IgD-negative memory B cell (primary cell): ENCODE measurements around the gene BUD23. TPM values are rescaled to one million over a fixed set of nuclear protein-coding genes. Genes with fewer than 3 reads are reported as not detected.
A peak's percentile ranks its signal among the peaks of the same experiment; 100 is the strongest.
"Not testable (repeated sequence)": the region's sequence is repeated elsewhere in the genome, so short reads cannot be mapped to it uniquely, and the experiment has no call there.

Experiments used
- H3K27ac Mint-ChIP-seq, 3 donors: one replicate each; pipeline ENCODE4 v1.8.0; 2020 to 2022; ENCODE audit warnings: mild to moderate bottlenecking in 3 of 3, mixed read lengths in 3 of 3, moderate library complexity in 1 of 3
- H3K27me3 Mint-ChIP-seq: one replicate; pipeline ENCODE4 v1.8.0; 2021; ENCODE audit warnings: mixed read lengths
- H3K36me3 Mint-ChIP-seq: one replicate; pipeline ENCODE4 v1.8.0; 2020; ENCODE audit warnings: mild to moderate bottlenecking, mixed read lengths
- H3K4me1 Mint-ChIP-seq, 3 donors: one replicate each; pipeline ENCODE4 v1.8.0; 2020 to 2022; ENCODE audit warnings: mixed read lengths in 3 of 3, mild to moderate bottlenecking in 1 of 3
- H3K4me3 Mint-ChIP-seq, 4 donors: one replicate each; pipeline ENCODE4 v1.8.0; 2020 to 2022; ENCODE audit warnings: mild to moderate bottlenecking in 4 of 4, mixed read lengths in 4 of 4, moderate library complexity in 3 of 4
- H3K9me3 Mint-ChIP-seq, 3 donors: one replicate each; pipeline ENCODE4 v1.8.0; 2020 to 2021; ENCODE audit warnings: mixed read lengths in 3 of 3, mild to moderate bottlenecking in 1 of 3
- polyA plus RNA-seq: library from polyadenylated mRNA; unstranded; fragments of 300-500 nt; fragmentation: Illumina TruSeq; gene quantifications from one replicate; pipeline ENCODE4 v1.2.3, GENCODE V29; 2021

The BUD23 gene
- polyA plus RNA-seq, 1 donor from 2014 or later = 137 TPM

- Mint-ChIP-seq H3K27ac (peak overlapping the region in 1 of 3 donors; percentile 23), H3K9me3 (no peaks in the 10 kb centered on the region), H3K4me3 (no peak overlapping the region), H3K27me3 (peaks cover 5% of the 10 kb centered on the region), H3K36me3 (peaks cover 6% of the 10 kb centered on the region), H3K4me1 (peaks cover 0 to 4% (median 2%) of the 10 kb centered on the region in 3 donors)
These were observed 18.1 kb downstream of the BUD23 start for GRCh38 chr7:73701357-73701995.

DNA sequence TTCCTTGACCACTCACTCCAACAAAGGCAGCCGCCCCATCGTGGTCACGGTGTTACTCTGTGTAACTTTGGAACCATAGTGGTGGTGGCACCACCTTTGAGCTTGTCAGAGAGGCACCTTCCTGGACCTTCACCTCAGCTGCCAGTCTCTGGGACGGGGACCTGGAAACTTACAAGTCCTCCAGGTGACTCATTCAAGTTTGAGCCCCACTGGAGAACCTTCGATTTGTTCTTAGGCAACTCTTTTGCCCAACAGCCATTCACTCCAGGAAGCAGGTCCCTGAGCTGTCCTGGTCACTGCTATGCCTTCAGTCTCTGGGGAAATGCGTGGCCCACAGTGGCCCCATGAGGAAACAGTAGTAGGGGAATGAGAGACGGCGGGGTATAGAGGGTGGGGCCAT is 18.8 kb downstream of the BUD23 start:
- Mint-ChIP-seq H3K4me1 (peaks cover 0 to 10% (median 2%) of the 10 kb centered on the region in 3 donors), H3K9me3 (no peaks in the 10 kb centered on the region), H3K27me3 (peaks cover 5% of the 10 kb centered on the region), H3K36me3 (peaks cover 6% of the 10 kb centered on the region), H3K4me3 (peak overlapping the region in 1 of 4 donors; percentile 1), H3K27ac (peak overlapping the region in 2 of 3 donors; percentile 23 to 48)

- peaks cover 5% of the 10 kb centered on the region for H3K27me3 Mint-ChIP-seq
- no peak overlapping the region for H3K4me3 Mint-ChIP-seq
- H3K9me3 Mint-ChIP-seq = no peaks in the 10 kb centered on the region
- peak overlapping the region in 1 of 3 donors; percentile 48 for H3K27ac Mint-ChIP-seq
- H3K36me3 Mint-ChIP-seq = peaks cover 4% of the 10 kb centered on the region
- peaks cover 0 to 10% (median 2%) of the 10 kb centered on the region in 3 donors for H3K4me1 Mint-ChIP-seq
These were observed 19.3 kb downstream of the BUD23 start for GRCh38 chr7:73702665-73703064.

GRCh38 chr7:73703225-73703624 is 19.8 kb downstream of the BUD23 start:
- peaks cover 4% of the 10 kb centered on the region for H3K36me3 Mint-ChIP-seq
- H3K27me3 Mint-ChIP-seq = peaks cover 5% of the 10 kb centered on the region
- peak overlapping the region in 1 of 4 donors; percentile 55 for H3K4me3 Mint-ChIP-seq
- H3K9me3 Mint-ChIP-seq = no peaks in the 10 kb centered on the region
- H3K4me1 Mint-ChIP-seq = peaks cover 0 to 10% (median 2%) of the 10 kb centered on the region in 3 donors
- H3K27ac Mint-ChIP-seq = no peak overlapping the region

GRCh38 chr7:73703757-73704639 is 20.6 kb downstream of the BUD23 start:
- H3K27me3 Mint-ChIP-seq = peaks cover 5% of the 10 kb centered on the region
- H3K36me3 Mint-ChIP-seq = peaks cover 4% of the 10 kb centered on the region
- peaks cover 0 to 10% (median 3%) of the 10 kb centered on the region in 3 donors for H3K4me1 Mint-ChIP-seq
- peak overlapping the region in 3 of 4 donors; percentile 16 to 75 (median 60) for H3K4me3 Mint-ChIP-seq
- no peaks in the 10 kb centered on the region for H3K9me3 Mint-ChIP-seq
- no peak overlapping the region for H3K27ac Mint-ChIP-seq

- Mint-ChIP-seq H3K27me3 (peaks cover 5% of the 10 kb centered on the region), H3K4me3 (peak overlapping the region in 1 of 4 donors; percentile 75), H3K4me1 (peaks cover 0 to 10% (median 3%) of the 10 kb centered on the region in 3 donors), H3K36me3 (peaks cover 2% of the 10 kb centered on the region), H3K9me3 (no peaks in the 10 kb centered on the region), H3K27ac (no peak overlapping the region)
These were observed 21.5 kb downstream of the BUD23 start for GRCh38 chr7:73704640-73705550.

- H3K4me1 Mint-ChIP-seq = peaks cover 0 to 10% (median 3%) of the 10 kb centered on the region in 3 donors
- H3K9me3 Mint-ChIP-seq = no peaks in the 10 kb centered on the region
- no peak overlapping the region for H3K4me3 Mint-ChIP-seq
- H3K27me3 Mint-ChIP-seq = peaks cover 5% of the 10 kb centered on the region
- H3K36me3 Mint-ChIP-seq = peaks cover 2% of the 10 kb centered on the region
- no peak overlapping the region for H3K27ac Mint-ChIP-seq
These were observed 22.1 kb downstream of the BUD23 start for GRCh38 chr7:73705551-73705920.

GRCh38 chr7:73706126-73707044 is 23.0 kb downstream of the BUD23 start:
- Mint-ChIP-seq H3K9me3 (no peaks in the 10 kb centered on the region), H3K27me3 (peaks cover 5% of the 10 kb centered on the region), H3K4me3 (no peak overlapping the region), H3K36me3 (peaks cover 2% of the 10 kb centered on the region), H3K4me1 (peaks cover 0 to 10% (median 3%) of the 10 kb centered on the region in 3 donors), H3K27ac (peak overlapping the region in 2 of 3 donors; percentile 41 to 82)

- Mint-ChIP-seq H3K4me1 (peaks cover 0 to 10% (median 3%) of the 10 kb centered on the region in 3 donors), H3K4me3 (peak overlapping the region in 1 of 4 donors; percentile 49), H3K36me3 (no peaks in the 10 kb centered on the region), H3K27me3 (peaks cover 5% of the 10 kb centered on the region), H3K9me3 (no peaks in the 10 kb centered on the region), H3K27ac (peak overlapping the region in 2 of 3 donors; percentile 41 to 82)
These were observed 23.7 kb downstream of the BUD23 start for GRCh38 chr7:73707045-73707631.

DNA sequence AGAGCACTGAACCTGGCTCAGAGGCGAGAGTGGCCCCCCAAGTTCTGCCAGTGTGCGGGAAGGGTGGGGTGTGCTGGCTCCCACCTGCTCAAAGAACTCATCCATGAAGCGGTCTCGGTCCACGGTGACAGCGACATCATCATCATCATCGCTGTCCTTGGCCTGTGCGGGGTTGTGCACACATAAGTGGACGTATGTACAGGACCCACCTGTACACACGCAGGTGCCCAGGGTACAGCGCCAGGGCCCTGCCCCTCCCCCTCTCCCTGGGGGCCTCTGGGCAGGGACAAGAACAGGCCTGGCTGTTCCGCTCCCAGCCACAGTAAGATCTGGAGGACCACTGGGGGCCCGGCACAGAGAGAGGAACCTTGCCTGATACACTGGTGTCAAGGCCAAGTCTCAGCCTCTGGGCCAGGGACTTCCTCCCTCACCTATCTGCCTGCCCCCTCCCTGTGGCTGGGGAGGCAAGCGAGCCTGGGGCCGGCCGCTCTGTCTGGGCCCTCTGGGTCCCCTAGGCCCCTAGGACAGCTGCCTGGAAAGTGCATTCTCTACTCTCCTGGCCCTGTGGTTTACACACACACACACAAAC is 25.7 kb downstream of the BUD23 start:
- H3K27ac Mint-ChIP-seq = peak overlapping the region in 1 of 3 donors; percentile 57

DNA sequence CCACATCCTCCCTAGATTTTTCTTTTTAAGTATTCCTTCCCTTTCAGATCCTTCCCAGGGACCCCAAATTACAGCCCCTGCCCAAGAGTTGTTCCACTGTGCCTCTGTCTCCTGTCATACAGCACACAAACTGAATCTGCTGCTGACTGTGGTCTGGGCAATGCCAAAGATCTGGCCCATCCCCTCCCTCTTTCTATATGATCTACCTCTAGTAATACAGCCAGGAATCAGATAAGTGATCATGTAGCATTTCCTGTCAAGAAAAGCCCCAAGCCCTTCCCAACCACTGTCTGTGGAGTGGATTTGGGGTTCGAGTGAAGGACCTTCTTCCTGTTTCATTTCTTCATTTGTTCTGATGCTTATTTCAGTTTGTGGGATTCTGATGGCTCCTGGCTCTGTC is 29.4 kb downstream of the BUD23 start:
- peak overlapping the region in 1 of 3 donors; percentile 1 for H3K27ac Mint-ChIP-seq
- H3K9me3 Mint-ChIP-seq = peaks cover 0 to 2% (median 0%) of the 10 kb centered on the region in 3 donors
- no peaks in the 10 kb centered on the region for H3K36me3 Mint-ChIP-seq
- H3K27me3 Mint-ChIP-seq = peaks cover 18% of the 10 kb centered on the region
- no peak overlapping the region for H3K4me3 Mint-ChIP-seq
- peaks cover 2 to 7% (median 2%) of the 10 kb centered on the region in 3 donors for H3K4me1 Mint-ChIP-seq

More for the DNA sequence above, 25.7 kb downstream of the BUD23 start:
- Mint-ChIP-seq H3K9me3 (no peaks in the 10 kb centered on the region), H3K4me1 (peaks cover 0 to 7% (median 6%) of the 10 kb centered on the region in 3 donors), H3K27me3 (peaks cover 5% of the 10 kb centered on the region), H3K4me3 (no peak overlapping the region), H3K36me3 (no peaks in the 10 kb centered on the region)

- not testable (repeated sequence) for H3K4me3 Mint-ChIP-seq, H3K9me3 Mint-ChIP-seq, H3K36me3 Mint-ChIP-seq, H3K27ac Mint-ChIP-seq
- peaks cover 24% of the 10 kb centered on the region for H3K27me3 Mint-ChIP-seq
- peaks cover 6 to 11% (median 8%) of the 10 kb centered on the region in 3 donors for H3K4me1 Mint-ChIP-seq
These were observed 29.9 kb downstream of the BUD23 start for GRCh38 chr7:73713319-73713718.
